K562 (cell line): Measurements from ENCODE around the gene PPP1R10. TPM values are rescaled to one million over a fixed set of nuclear protein-coding genes. Genes with fewer than 3 reads are reported as not detected.

Experiments used
- ATF7 ChIP-seq: fragments of 450-650 bp; IDR thresholded peaks from 2 replicates; pipeline ENCODE4 v1.7.1; 2014; ENCODE audit warnings: mild to moderate bottlenecking, moderate library complexity
- NBN ChIP-seq: fragments of 450-650 bp; IDR thresholded peaks from 2 replicates; pipeline ENCODE4 v1.6.1; 2016; ENCODE audit warnings: low read depth, mild to moderate bottlenecking
- NFATC3 ChIP-seq: fragments of 450-650 bp; IDR thresholded peaks from 2 replicates; pipeline ENCODE4 v1.6.1; 2017; ENCODE audit warnings: mild to moderate bottlenecking
- NR2F6 ChIP-seq: fragments of 450-650 bp; formaldehyde crosslinking; IDR thresholded peaks from 2 replicates; pipeline ENCODE4 v1.4.0; 2020; ENCODE audit warnings: mild to moderate bottlenecking
- ZSCAN32 ChIP-seq: fragments of 450-650 bp; formaldehyde crosslinking; IDR thresholded peaks from 2 replicates; pipeline ENCODE4 v1.4.0; 2020; ENCODE audit warnings: mild to moderate bottlenecking, moderate library complexity
- polyA plus RNA-seq, 8 experiments: library from polyadenylated mRNA; depleted of rRNA in 4 of 8; stranded (reverse) in 5 of 8; unstranded in 3 of 8; fragments of >200 nt; fragmentation: Nextera tagmentation in 2 of 8; fragmentation: Illumina TruSeq in 1 of 8; extraction: Ambion mirVana in 2 of 8; extraction: Trizol in 1 of 8; gene quantifications; 2 replicates each; pipeline versions ENCODE4 v1.2.1 to v1.2.3, GENCODE V29; 2011 to 2014; ENCODE audit warnings: inconsistent platforms in 1 of 8, missing spikeins in 1 of 8
- total RNA-seq, 7 experiments: library from RNA; depleted of rRNA in 6 of 7; stranded (reverse); fragments of >200 nt in 6 of 7; fragmentation: Illumina TruSeq in 2 of 7; extraction: Trizol in 2 of 7; gene quantifications; 2 replicates each; pipeline versions ENCODE4 v1.2.1 to v1.2.3, GENCODE V29; 2011 to 2021; ENCODE audit warnings: low replicate concordance in 1 of 7
- TF ChIP-seq, protein P1 (sequence below), 2 experiments: fragments of 200-800 bp in 1 of 2; sonication (Bioruptor generic) in 1 of 2; sonication (generic) in 1 of 2; formaldehyde crosslinking in 1 of 2; IDR thresholded peaks in 1 of 2; conservative IDR thresholded peaks in 1 of 2; 2 replicates each; pipeline versions ENCODE4 v1.5.0 to v1.6.1; 2016 to 2020; ENCODE audit warnings: missing compliant biosample characterization in 1 of 2, missing genetic modification characterization in 1 of 2, missing genetic modification reagents in 1 of 2
- TF ChIP-seq, protein P2 (sequence below), 2 experiments: fragments of 450-650 bp in 1 of 2; sonication (generic) in 1 of 2; formaldehyde crosslinking in 1 of 2; IDR thresholded peaks in 1 of 2; conservative IDR thresholded peaks in 1 of 2; 2 replicates each; pipeline versions ENCODE4 v1.6.1 to v1.8.1; 2016 to 2023; ENCODE audit warnings: mild to moderate bottlenecking in 2 of 2, moderate library complexity in 2 of 2, inconsistent platforms in 1 of 2, missing genetic modification reagents in 1 of 2
- TF ChIP-seq, protein P3 (sequence below): sonication (generic); formaldehyde crosslinking; IDR thresholded peaks from 2 replicates; pipeline ENCODE4 v1.8.1; 2023; ENCODE audit warnings: mild to moderate bottlenecking, missing genetic modification reagents, moderate library complexity
- TF ChIP-seq, protein P4 (sequence below): fragments of 450-650 bp; IDR thresholded peaks from 2 replicates; pipeline ENCODE4 v1.6.1; 2016
- TF ChIP-seq, protein P5 (sequence below), 3 experiments: IDR thresholded peaks in 2 of 3; conservative IDR thresholded peaks in 1 of 3; 2 replicates each; pipeline ENCODE4 v1.5.1; 2011 to 2012; ENCODE audit warnings: low read length in 3 of 3, mild to moderate bottlenecking in 3 of 3, control low read depth in 2 of 3, improper control_type of control experiment in 1 of 3, inconsistent platforms in 1 of 3, low read depth in 1 of 3, mixed read lengths in 1 of 3, moderate library complexity in 1 of 3; ENCODE audit not compliant: insufficient read depth in 2 of 3
- TF ChIP-seq, protein P6 (sequence below): fragments of 250-450 bp; sonication (Bioruptor Pico); IDR thresholded peaks from 2 replicates; pipeline ENCODE4 v1.4.0; 2020

Gene PPP1R10
- total and polyA plus RNA-seq, 9 of the 15 experiments (the other 6 are each of a cell fraction or from before 2014, with no cell fraction given) = 14.1 to 65.5 (median 32.6) TPM

DNA sequence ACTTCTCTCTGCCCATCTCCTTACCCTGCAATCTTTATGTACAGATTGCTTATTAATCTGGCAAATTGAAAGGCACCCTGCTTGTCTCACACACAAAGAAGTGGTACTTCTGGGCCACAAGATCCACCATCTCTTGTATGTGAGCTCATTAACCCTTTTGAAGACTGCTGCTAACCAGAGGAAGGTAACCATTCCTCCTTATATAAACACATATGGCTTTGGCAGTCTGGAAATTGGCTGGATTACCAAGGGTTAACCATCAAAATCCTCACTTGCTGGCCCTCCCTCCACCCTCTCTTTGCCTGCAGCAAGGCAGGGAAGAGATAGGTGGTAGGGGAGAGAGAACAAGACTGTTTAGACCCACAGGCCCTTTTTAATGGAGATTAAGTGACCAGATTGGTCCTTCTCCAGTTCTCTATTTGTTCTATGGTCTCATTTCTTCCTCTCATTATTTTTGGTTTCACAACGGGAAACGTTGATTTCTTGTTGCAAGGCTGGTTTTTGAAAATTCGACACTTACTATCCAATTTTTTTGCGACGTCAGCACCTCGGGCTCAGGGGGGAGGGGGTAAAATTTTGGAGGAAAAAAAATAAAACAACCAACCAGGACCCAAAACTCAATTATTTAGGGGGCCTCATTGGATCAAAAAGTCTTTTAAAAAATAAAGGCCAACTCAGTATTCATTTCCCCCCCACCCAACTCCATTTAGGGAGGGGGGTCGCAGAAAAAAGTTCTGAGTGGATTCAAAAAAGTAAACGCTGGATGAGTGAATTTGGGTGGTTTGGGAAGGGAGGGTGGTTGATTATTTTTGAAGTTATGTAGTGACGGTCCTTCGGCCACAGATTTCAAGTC lies 859 bp downstream of the PPP1R10 start (continued):
- TF ChIP-seq NBN = peak; percentile 19; the same call in 1 of the 2 replicates
- TF ChIP-seq, protein P1, sequence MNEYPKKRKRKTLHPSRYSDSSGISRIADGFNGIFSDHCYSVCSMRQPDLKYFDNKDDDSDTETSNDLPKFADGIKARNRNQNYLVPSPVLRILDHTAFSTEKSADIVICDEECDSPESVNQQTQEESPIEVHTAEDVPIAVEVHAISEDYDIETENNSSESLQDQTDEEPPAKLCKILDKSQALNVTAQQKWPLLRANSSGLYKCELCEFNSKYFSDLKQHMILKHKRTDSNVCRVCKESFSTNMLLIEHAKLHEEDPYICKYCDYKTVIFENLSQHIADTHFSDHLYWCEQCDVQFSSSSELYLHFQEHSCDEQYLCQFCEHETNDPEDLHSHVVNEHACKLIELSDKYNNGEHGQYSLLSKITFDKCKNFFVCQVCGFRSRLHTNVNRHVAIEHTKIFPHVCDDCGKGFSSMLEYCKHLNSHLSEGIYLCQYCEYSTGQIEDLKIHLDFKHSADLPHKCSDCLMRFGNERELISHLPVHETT (CRISPR knock-in tag; conservative IDR thresholded peaks at IDR 0.05 in 1 of 2, IDR thresholded peaks at IDR 0.05 in 1 of 2) = peak in 1 of 2 experiments; percentile 61; a peak in 1 of 4 replicates
- TF ChIP-seq, protein P2, sequence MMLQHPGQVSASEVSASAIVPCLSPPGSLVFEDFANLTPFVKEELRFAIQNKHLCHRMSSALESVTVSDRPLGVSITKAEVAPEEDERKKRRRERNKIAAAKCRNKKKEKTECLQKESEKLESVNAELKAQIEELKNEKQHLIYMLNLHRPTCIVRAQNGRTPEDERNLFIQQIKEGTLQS (IDR thresholded peaks at IDR 0.05) = no peak
- TF ChIP-seq, protein P2 (CRISPR knock-in tag; conservative IDR thresholded peaks at IDR 0.05) = peak; percentile 90
- TF ChIP-seq, protein P3, sequence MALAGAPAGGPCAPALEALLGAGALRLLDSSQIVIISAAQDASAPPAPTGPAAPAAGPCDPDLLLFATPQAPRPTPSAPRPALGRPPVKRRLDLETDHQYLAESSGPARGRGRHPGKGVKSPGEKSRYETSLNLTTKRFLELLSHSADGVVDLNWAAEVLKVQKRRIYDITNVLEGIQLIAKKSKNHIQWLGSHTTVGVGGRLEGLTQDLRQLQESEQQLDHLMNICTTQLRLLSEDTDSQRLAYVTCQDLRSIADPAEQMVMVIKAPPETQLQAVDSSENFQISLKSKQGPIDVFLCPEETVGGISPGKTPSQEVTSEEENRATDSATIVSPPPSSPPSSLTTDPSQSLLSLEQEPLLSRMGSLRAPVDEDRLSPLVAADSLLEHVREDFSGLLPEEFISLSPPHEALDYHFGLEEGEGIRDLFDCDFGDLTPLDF (CRISPR knock-in tag) = 0 out of 2 replicates have a peak, but pooled peaks have one; percentile 47
- peak; percentile 3; the same call in 1 of the 2 replicates for TF ChIP-seq NFATC3
- peak; percentile 68; the same call in 1 of the 2 replicates for TF ChIP-seq NR2F6 (CRISPR knock-in tag)
- peak; percentile 21; the same call in 1 of the 2 replicates for TF ChIP-seq ATF7
- peak; percentile 12; the same call in 1 of the 2 replicates for TF ChIP-seq ZSCAN32
- TF ChIP-seq, protein P4, sequence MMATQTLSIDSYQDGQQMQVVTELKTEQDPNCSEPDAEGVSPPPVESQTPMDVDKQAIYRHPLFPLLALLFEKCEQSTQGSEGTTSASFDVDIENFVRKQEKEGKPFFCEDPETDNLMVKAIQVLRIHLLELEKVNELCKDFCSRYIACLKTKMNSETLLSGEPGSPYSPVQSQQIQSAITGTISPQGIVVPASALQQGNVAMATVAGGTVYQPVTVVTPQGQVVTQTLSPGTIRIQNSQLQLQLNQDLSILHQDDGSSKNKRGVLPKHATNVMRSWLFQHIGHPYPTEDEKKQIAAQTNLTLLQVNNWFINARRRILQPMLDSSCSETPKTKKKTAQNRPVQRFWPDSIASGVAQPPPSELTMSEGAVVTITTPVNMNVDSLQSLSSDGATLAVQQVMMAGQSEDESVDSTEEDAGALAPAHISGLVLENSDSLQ = no peak
- TF ChIP-seq, protein P5, sequence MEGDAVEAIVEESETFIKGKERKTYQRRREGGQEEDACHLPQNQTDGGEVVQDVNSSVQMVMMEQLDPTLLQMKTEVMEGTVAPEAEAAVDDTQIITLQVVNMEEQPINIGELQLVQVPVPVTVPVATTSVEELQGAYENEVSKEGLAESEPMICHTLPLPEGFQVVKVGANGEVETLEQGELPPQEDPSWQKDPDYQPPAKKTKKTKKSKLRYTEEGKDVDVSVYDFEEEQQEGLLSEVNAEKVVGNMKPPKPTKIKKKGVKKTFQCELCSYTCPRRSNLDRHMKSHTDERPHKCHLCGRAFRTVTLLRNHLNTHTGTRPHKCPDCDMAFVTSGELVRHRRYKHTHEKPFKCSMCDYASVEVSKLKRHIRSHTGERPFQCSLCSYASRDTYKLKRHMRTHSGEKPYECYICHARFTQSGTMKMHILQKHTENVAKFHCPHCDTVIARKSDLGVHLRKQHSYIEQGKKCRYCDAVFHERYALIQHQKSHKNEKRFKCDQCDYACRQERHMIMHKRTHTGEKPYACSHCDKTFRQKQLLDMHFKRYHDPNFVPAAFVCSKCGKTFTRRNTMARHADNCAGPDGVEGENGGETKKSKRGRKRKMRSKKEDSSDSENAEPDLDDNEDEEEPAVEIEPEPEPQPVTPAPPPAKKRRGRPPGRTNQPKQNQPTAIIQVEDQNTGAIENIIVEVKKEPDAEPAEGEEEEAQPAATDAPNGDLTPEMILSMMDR (IDR thresholded peaks at IDR 0.05 in 2 of 3, conservative IDR thresholded peaks at IDR 0.05 in 1 of 3; ENCODE audit: insufficient read depth in 2 of 3, low read depth in 1 of 3, low read length in 3 of 3) = no peak
- TF ChIP-seq, protein P6, sequence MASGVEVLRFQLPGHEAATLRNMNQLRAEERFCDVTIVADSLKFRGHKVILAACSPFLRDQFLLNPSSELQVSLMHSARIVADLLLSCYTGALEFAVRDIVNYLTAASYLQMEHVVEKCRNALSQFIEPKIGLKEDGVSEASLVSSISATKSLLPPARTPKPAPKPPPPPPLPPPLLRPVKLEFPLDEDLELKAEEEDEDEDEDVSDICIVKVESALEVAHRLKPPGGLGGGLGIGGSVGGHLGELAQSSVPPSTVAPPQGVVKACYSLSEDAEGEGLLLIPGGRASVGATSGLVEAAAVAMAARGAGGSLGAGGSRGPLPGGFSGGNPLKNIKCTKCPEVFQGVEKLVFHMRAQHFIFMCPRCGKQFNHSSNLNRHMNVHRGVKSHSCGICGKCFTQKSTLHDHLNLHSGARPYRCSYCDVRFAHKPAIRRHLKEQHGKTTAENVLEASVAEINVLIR (CRISPR knock-in tag) = peak; percentile 10; the same call in 1 of the 2 replicates
